Endothelial cell of umbilical vein (primary cell): ENCODE results near the gene DEPDC7. TPM values are rescaled to one million over a fixed set of nuclear protein-coding genes. Genes with fewer than 3 reads are reported as not detected.
A peak's percentile ranks its signal among the peaks of the same experiment; 100 is the strongest.

Experiments used
- BruUV-seq: library from RNA; stranded (reverse); fragments of 400-500 nt; replicated peaks from 2 replicates; lab custom pipeline; 2021; lab: Mats Ljungman, UMichigan
- CTCF ChIA-PET: fragments of 300-600, 350-600 bp; sonication (Branson Sonifier 250); formaldehyde crosslinking; loops from one replicate; lab custom pipeline; 2021; ENCODE audit warnings: antibody characterized with exemption, inconsistent platforms; lab: Charles Lee
- POLR2A ChIA-PET: fragments of 300-600, 350-600 bp; sonication (Branson Sonifier 250); formaldehyde crosslinking; loops from one replicate; lab custom pipeline; 2021; ENCODE audit warnings: antibody characterized with exemption, inconsistent platforms; lab: Charles Lee
- DNase-seq: peaks from one replicate; pipeline ENCODE4 v3.0.0-alpha.2; 2011; ENCODE audit warnings: low read depth, low spot score
- FAIRE-seq: peaks from 2 replicates; lab custom pipeline; 2011; peaks lifted over from hg19 to GRCh38; lab: Jason Lieb, UNC
- H2AFZ ChIP-seq: 2 replicates; pipeline ENCODE4 v1.6.0; 2012; ENCODE audit warnings: low read depth, low read length, control low read depth, inconsistent platforms
- H3K27ac ChIP-seq: 2 replicates; pipeline ENCODE4 v1.5.1; 2011; ENCODE audit warnings: low read depth, mild to moderate bottlenecking, control low read depth, low read length, moderate library complexity; ENCODE audit not compliant: insufficient read depth
- H3K27me3 ChIP-seq, 2 experiments: 2 replicates each; pipeline versions ENCODE4 v1.6.0 to v1.6.1; 2011; ENCODE audit warnings: low read length in 2 of 2, mixed read lengths in 1 of 2; ENCODE audit not compliant: control insufficient read depth in 2 of 2, insufficient read depth in 2 of 2
- H3K36me3 ChIP-seq, 2 experiments: 2 replicates in 1 of 2; 3 replicates in 1 of 2; pipeline ENCODE4 v1.5.1; 2011; ENCODE audit warnings: low read length in 2 of 2, mild to moderate bottlenecking in 1 of 2, moderate library complexity in 1 of 2; ENCODE audit not compliant: control insufficient read depth in 2 of 2, insufficient read depth in 2 of 2; ENCODE audit errors: extremely low read depth in 1 of 2
- H3K4me1 ChIP-seq: 3 replicates; pipeline ENCODE4 v1.5.1; 2011; ENCODE audit warnings: mild to moderate bottlenecking, low read length; ENCODE audit not compliant: control insufficient read depth, insufficient read depth; ENCODE audit errors: extremely low read depth
- H3K4me2 ChIP-seq: 2 replicates; pipeline ENCODE4 v1.6.1; 2011; ENCODE audit warnings: low read length, control low read depth, mixed read lengths; ENCODE audit not compliant: insufficient read depth
- H3K4me3 ChIP-seq, 3 experiments: fragments of 200-600 bp in 1 of 3; sonication (generic), shearing (Covaris generic) in 1 of 3; replicated peaks in 1 of 3; 2 replicates each; pipeline ENCODE4 v1.5.1; 2011 to 2016; ENCODE audit warnings: control low read depth in 3 of 3, low read length in 3 of 3, mild to moderate bottlenecking in 2 of 3, inconsistent platforms in 1 of 3, low read depth in 1 of 3, moderate library complexity in 1 of 3; ENCODE audit not compliant: insufficient read depth in 1 of 3
- H3K79me2 ChIP-seq: 2 replicates; pipeline ENCODE4 v1.6.0; 2012; ENCODE audit warnings: low read length, inconsistent platforms; ENCODE audit not compliant: control insufficient read depth, insufficient read depth
- H3K9ac ChIP-seq: replicated peaks from 2 replicates; pipeline ENCODE3; 2011; ENCODE audit warnings: low read length, control low read depth; ENCODE audit not compliant: insufficient read depth; ENCODE audit errors: extremely low read depth
- H3K9me1 ChIP-seq: replicated peaks from 3 replicates; pipeline ENCODE4 v1.6.0; 2011; ENCODE audit warnings: mild to moderate bottlenecking, low read length; ENCODE audit not compliant: control insufficient read depth, insufficient read depth; ENCODE audit errors: extremely low read depth
- H3K9me3 ChIP-seq: replicated peaks from 2 replicates; pipeline ENCODE4 v1.5.1; 2012; ENCODE audit warnings: low read length, inconsistent platforms; ENCODE audit not compliant: control insufficient read depth, insufficient read depth
- H4K20me1 ChIP-seq: replicated peaks from 2 replicates; pipeline ENCODE3; 2011; ENCODE audit warnings: mild to moderate bottlenecking, low read length; ENCODE audit not compliant: control insufficient read depth, insufficient read depth; ENCODE audit errors: extremely low read depth
- EZH2 ChIP-seq: IDR thresholded peaks from 2 replicates; pipeline ENCODE4 v1.6.1; 2012; ENCODE audit warnings: borderline replicate concordance, low read depth, mild to moderate bottlenecking, moderate library complexity, low read length, inconsistent platforms; ENCODE audit not compliant: severe bottlenecking
- FOS ChIP-seq: IDR thresholded peaks from 2 replicates; pipeline ENCODE4 v1.6.1; 2011; ENCODE audit warnings: mild to moderate bottlenecking, low read length, moderate library complexity, borderline replicate concordance; ENCODE audit not compliant: insufficient read depth
- GATA2 ChIP-seq: IDR thresholded peaks from 2 replicates; pipeline ENCODE4 v1.7.0; 2011; ENCODE audit warnings: low read depth, mild to moderate bottlenecking, moderate library complexity, mixed read lengths, low read length; ENCODE audit not compliant: insufficient read length, insufficient read depth
- MYC ChIP-seq: IDR thresholded peaks from one replicate; pipeline ENCODE4 v1.6.1; 2011; ENCODE audit warnings: mild to moderate bottlenecking, low read depth, low read length
- POLR2A ChIP-seq: IDR thresholded peaks from 2 replicates; pipeline ENCODE4 v1.6.1; 2012; ENCODE audit warnings: low read depth, mild to moderate bottlenecking, control low read depth, low read length
- POLR2AphosphoS5 ChIP-seq: IDR thresholded peaks from 2 replicates; pipeline ENCODE4 v1.6.1; 2012; ENCODE audit warnings: low read depth, mild to moderate bottlenecking, control low read depth, low read length, moderate library complexity; ENCODE audit not compliant: insufficient read depth
- dilution Hi-C: fragments of 300-500 bp; cut with MboI; formaldehyde crosslinking; loops from one replicate; pipeline ENCODE4 v1.15.0; 2019; ENCODE audit warnings: low sequenced_read_pairs; ENCODE audit not compliant: extremely low pct_ligation_motif_present
- intact Hi-C: fragments of 100-400 bp; cut with micrococcal nuclease; formaldehyde crosslinking; loops from one replicate; pipeline ENCODE4 v1.10.0; 2022
- polyA plus RNA-seq, 4 experiments: library from polyadenylated mRNA; depleted of rRNA in 3 of 4; stranded (reverse) in 3 of 4; unstranded in 1 of 4; fragments of >200 nt; gene quantifications; 2 replicates each; pipeline versions ENCODE4 v1.2.1 to v1.2.3, GENCODE V29; 2011 to 2012; ENCODE audit warnings: missing spikeins in 1 of 4
- total RNA-seq: library from RNA; stranded (reverse); gene quantifications from 2 replicates; pipeline ENCODE4 v1.2.3, GENCODE V29; 2021
- TF ChIP-seq, protein P1 (sequence below): IDR thresholded peaks from 2 replicates; pipeline ENCODE4 v1.6.1; 2011; ENCODE audit not compliant: insufficient read depth, insufficient read length
- TF ChIP-seq, protein P2 (sequence below), 2 donors: IDR thresholded peaks; 1 replicate in 1 of 2; 2 replicates in 1 of 2; pipeline ENCODE4 v1.5.1; 2011; ENCODE audit warnings: low read length in 2 of 2, mild to moderate bottlenecking in 2 of 2, moderate library complexity in 2 of 2, control low read depth in 1 of 2, inconsistent platforms in 1 of 2, low read depth in 1 of 2; ENCODE audit not compliant: insufficient read depth in 1 of 2; ENCODE audit errors: extremely low read depth in 1 of 2

DEPDC7 gene
- total and polyA plus RNA-seq, 2 donors (not counting 3 experiments of a cell fraction or from before 2014, with no cell fraction given): 0.08 TPM; not detected in 1

DNA sequence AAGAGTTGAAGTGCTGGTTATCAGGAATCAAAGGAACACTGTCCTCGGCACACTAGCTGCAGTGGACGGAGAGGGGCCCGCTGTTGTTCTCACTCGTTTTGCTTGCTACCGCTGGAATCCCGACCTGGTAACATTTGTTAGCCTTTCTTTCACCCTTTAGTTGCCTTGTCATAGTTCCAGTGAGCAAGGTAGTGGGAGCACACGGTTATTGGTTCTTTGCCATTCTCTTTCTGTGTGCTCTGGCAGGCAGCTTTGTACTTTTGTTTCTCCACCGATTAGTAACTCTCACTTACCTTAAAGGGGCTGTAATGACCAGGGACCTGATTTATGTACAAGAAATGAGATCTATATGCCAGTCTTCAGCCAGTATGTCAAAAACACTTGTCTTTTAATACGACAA lies 1.8 kb downstream of the DEPDC7 start:
- DNase-seq (no peak), FAIRE-seq (no peak)
- Histone ChIP-seq H3K9ac (no peak overlapping the region), H3K27me3 (peaks cover 20 to 39% of the 10 kb centered on the region in 2 experiments), H2AFZ (no peak overlapping the region), H3K9me3 (no peaks in the 10 kb centered on the region), H3K27ac (no peak overlapping the region), H3K9me1 (no peaks in the 10 kb centered on the region), H3K79me2 (no peaks in the 10 kb centered on the region), H3K4me1 (peaks cover 5% of the 10 kb centered on the region), H3K36me3 (no peaks in the 10 kb centered on the region), H3K4me3 (no peak overlapping the region), H3K4me2 (no peak overlapping the region), H4K20me1 (no peaks in the 10 kb centered on the region)
- intact Hi-C loops: no loop called here
- dilution Hi-C loops: no loop called here
- ChIA-PET CTCF (no interaction called here), POLR2A (interaction anchor here (0.6 kb wide), 1 partner anchor 815 kb away, joined by 7 read pairs; no protein-coding TSS in a partner anchor)
- no TSS peak for BruUV-seq
- TF ChIP-seq POLR2AphosphoS5 (no peak), POLR2A (no peak), FOS (no peak), EZH2 (peak; percentile 27)
- TF ChIP-seq, protein P1, sequence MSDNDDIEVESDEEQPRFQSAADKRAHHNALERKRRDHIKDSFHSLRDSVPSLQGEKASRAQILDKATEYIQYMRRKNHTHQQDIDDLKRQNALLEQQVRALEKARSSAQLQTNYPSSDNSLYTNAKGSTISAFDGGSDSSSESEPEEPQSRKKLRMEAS: no peak

DNA sequence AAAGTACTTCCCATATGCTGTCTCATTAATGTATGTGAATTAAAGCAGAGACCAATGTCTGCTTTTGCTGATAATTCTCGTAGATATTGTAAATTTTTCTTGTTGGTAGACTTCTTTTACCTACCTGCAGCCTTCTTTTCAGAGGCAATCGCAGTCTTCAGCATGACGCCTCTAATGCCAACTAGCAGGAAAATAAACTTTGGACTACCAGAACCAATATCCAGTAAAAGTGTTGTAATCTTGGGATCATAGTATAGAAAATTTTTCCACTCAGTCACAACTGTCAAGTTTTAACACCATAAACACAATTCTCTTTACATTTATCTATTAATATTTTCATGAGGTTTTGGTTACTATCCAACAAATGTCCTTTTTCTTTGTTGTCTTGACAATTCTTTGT lies 2.3 kb downstream of the DEPDC7 start:
- Histone ChIP-seq H3K9ac (no peak overlapping the region), H3K9me1 (no peaks in the 10 kb centered on the region), H4K20me1 (no peaks in the 10 kb centered on the region), H3K79me2 (no peaks in the 10 kb centered on the region), H3K4me2 (no peak overlapping the region), H3K9me3 (no peaks in the 10 kb centered on the region), H3K36me3 (no peaks in the 10 kb centered on the region), H3K27ac (no peak overlapping the region), H2AFZ (no peak overlapping the region), H3K4me3 (no peak overlapping the region), H3K27me3 (peaks cover 20 to 39% of the 10 kb centered on the region in 2 experiments), H3K4me1 (peaks cover 5% of the 10 kb centered on the region)
- TF ChIP-seq, protein P2, sequence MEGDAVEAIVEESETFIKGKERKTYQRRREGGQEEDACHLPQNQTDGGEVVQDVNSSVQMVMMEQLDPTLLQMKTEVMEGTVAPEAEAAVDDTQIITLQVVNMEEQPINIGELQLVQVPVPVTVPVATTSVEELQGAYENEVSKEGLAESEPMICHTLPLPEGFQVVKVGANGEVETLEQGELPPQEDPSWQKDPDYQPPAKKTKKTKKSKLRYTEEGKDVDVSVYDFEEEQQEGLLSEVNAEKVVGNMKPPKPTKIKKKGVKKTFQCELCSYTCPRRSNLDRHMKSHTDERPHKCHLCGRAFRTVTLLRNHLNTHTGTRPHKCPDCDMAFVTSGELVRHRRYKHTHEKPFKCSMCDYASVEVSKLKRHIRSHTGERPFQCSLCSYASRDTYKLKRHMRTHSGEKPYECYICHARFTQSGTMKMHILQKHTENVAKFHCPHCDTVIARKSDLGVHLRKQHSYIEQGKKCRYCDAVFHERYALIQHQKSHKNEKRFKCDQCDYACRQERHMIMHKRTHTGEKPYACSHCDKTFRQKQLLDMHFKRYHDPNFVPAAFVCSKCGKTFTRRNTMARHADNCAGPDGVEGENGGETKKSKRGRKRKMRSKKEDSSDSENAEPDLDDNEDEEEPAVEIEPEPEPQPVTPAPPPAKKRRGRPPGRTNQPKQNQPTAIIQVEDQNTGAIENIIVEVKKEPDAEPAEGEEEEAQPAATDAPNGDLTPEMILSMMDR (IDR thresholded peaks at IDR 0.05; ENCODE audit: extremely low read depth in 1 of 2, insufficient read depth in 1 of 2, low read depth in 1 of 2, low read length in 2 of 2): no peak
- TF ChIP-seq, protein P1: no peak
- TF ChIP-seq MYC: no peak
- no peak for TF ChIP-seq FOS
- no peak for TF ChIP-seq EZH2
- TF ChIP-seq POLR2AphosphoS5: no peak
- no peak for TF ChIP-seq GATA2
- FAIRE-seq: no peak
- BruUV-seq: no TSS peak
- CTCF ChIA-PET: no interaction called here
- POLR2A ChIA-PET: interaction anchor here (0.6 kb wide), 1 partner anchor 815 kb away, joined by 7 read pairs; no protein-coding TSS in a partner anchor
- intact Hi-C loops (no loop called here), dilution Hi-C loops (no loop called here)
- no peak for DNase-seq
